Measurements from ENCODE around the gene CCDC6.

- TF ChIP-seq POLR2AphosphoS5 (IDR thresholded peaks at IDR 0.05; ENCODE audit: insufficient read depth in 1 of 2, low read depth in 1 of 2) (no peak), CTCF (IDR thresholded peaks at IDR 0.05) (no peak), POLR2A (IDR thresholded peaks at IDR 0.05) (no peak)
Observed at GRCh38 chr10:59792812-59793211, 113.5 kb downstream of the CCDC6 start.

Data from vagina (tissue), 2 donors.